Measurements from ENCODE around the gene FCF1.

FCF1 gene

GRCh38 chr14:74685056-74685455 is 27.9 kb upstream of the FCF1 start:
- H3K27ac ChIP-seq: no peak overlapping the region
- TF ChIP-seq CTCF (IDR thresholded peaks at IDR 0.05): no peak
- TF ChIP-seq ZFX (IDR thresholded peaks at IDR 0.05; ENCODE audit: borderline replicate concordance): no peak

GRCh38 chr14:74685921-74686678 is 26.8 kb upstream of the FCF1 start:
- no peak overlapping the region for H3K27ac ChIP-seq
- TF ChIP-seq CTCF (IDR thresholded peaks at IDR 0.05): no peak
- TF ChIP-seq ZFX (IDR thresholded peaks at IDR 0.05; ENCODE audit: borderline replicate concordance): no peak

- no peak for TF ChIP-seq CTCF (IDR thresholded peaks at IDR 0.05)
- no peak overlapping the region for H3K27ac ChIP-seq
These were observed 21.5 kb upstream of the FCF1 start for GRCh38 chr14:74691456-74691855.

- no peak for TF ChIP-seq ZFX (IDR thresholded peaks at IDR 0.05; ENCODE audit: borderline replicate concordance)
- TF ChIP-seq CTCF (IDR thresholded peaks at IDR 0.05): no peak
These were observed 19.8 kb upstream of the FCF1 start for GRCh38 chr14:74693191-74693590.

GRCh38 chr14:74695406-74695805 is 17.5 kb upstream of the FCF1 start:
- H3K27ac ChIP-seq: no peak overlapping the region
- no peak for TF ChIP-seq CTCF (IDR thresholded peaks at IDR 0.05)
- no peak for TF ChIP-seq ZFX (IDR thresholded peaks at IDR 0.05; ENCODE audit: borderline replicate concordance)

More at GRCh38 chr14:74693191-74693590, 19.8 kb upstream of the FCF1 start:
- no peak overlapping the region for H3K27ac ChIP-seq

- TF ChIP-seq CTCF (IDR thresholded peaks at IDR 0.05): no peak
- H3K27ac ChIP-seq: no peak overlapping the region
These were observed 15.9 kb upstream of the FCF1 start for GRCh38 chr14:74697011-74697410.

- H3K27ac ChIP-seq: no peak overlapping the region
- TF ChIP-seq ZFX (IDR thresholded peaks at IDR 0.05; ENCODE audit: borderline replicate concordance) (no peak), CTCF (IDR thresholded peaks at IDR 0.05) (no peak)
These were observed 15.4 kb upstream of the FCF1 start for GRCh38 chr14:74697543-74697942.

Data from 22Rv1 (cell line).